ENCODE data around the gene CMTM8. TPM values are rescaled to one million over a fixed set of nuclear protein-coding genes. Genes with fewer than 3 reads are reported as not detected.

The CMTM8 gene
- total and polyA plus RNA-seq, 10 of the 15 experiments (the other 5 are each of a cell fraction or from before 2014, with no cell fraction given): 0.11 to 0.23 TPM; not detected in 8

DNA sequence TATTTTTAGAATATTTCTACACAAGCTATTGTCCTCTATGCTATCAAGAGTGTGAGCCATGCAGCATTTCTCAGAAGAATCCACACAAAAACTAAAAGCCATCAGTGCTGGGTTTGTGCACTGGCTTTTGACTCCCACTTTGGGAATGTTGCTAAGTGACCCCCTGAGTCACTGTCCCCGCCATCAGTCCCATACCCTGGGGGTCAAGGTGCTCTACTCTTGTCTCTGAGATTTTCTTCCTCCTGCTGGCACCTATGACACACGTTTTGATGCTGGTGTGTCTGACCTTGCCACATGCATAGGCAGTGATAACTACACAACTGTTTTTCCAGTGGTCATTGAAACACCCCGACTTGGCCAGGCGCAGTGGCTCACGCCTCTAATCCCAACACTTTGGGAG lies 173.0 kb downstream of the CMTM8 start:
- H3K27me3 ChIP-seq (replicated peaks in 1 of 2; ENCODE audit: control insufficient read depth in 2 of 2, insufficient read depth in 2 of 2, low read length in 1 of 2): no peaks in the 10 kb centered on the region
- no peaks in the 10 kb centered on the region; the same call in 2 of the 3 replicates for H3K9me3 ChIP-seq (replicated peaks; ENCODE audit: control insufficient read depth, insufficient read depth, low read length)
- FAIRE-seq (no peak), DNase-seq (ENCODE audit: low read depth, low spot score) (no peak), ATAC-seq (no peak)
- H3K4me2 ChIP-seq (ENCODE audit: control insufficient read depth, insufficient read depth): no peak overlapping the region
- no peaks in the 10 kb centered on the region for H3K79me2 ChIP-seq (ENCODE audit: control insufficient read depth, insufficient read depth, low read length)
- H3K4me3 ChIP-seq: no peak overlapping the region
- no peak overlapping the region for H3K27ac ChIP-seq (ENCODE audit: control insufficient read depth, insufficient read depth)
- POLR2A ChIA-PET: interaction anchor here (1.2 kb wide), 1 partner anchor 9 kb away, joined by 3 read pairs; no protein-coding TSS in a partner anchor
- no peak overlapping the region for H2AFZ ChIP-seq (ENCODE audit: control insufficient read depth, low read depth, low read length)
- SMC1A ChIA-PET (ENCODE audit: uncharacterized antibody, unreplicated experiment): interaction anchor here (1.6 to 3.3 kb wide), 3 partner anchors 8 to 45 kb away, joined by 8 to 16 read pairs (median 13); no protein-coding TSS in a partner anchor
- RAD21 ChIA-PET (ENCODE audit: unreplicated experiment): interaction anchor here (0.7 kb wide), 1 partner anchor 36 kb away, joined by 3 read pairs; no protein-coding TSS in a partner anchor
- CTCF ChIA-PET: interaction anchor here (1.4 to 3.8 kb wide), 2 partner anchors 14 to 57 kb away, joined by 5 to 22 read pairs; no protein-coding TSS in a partner anchor
- no peaks in the 10 kb centered on the region for H4K20me1 ChIP-seq (ENCODE audit: control insufficient read depth, insufficient read depth)
- H3K4me1 ChIP-seq (ENCODE audit: control insufficient read depth, insufficient read depth, low read length): no peaks in the 10 kb centered on the region; the same call in none of the 2 replicates
- H3K36me3 ChIP-seq (ENCODE audit: control insufficient read depth in 2 of 2, insufficient read depth in 2 of 2, low read length in 1 of 2): no peaks in the 10 kb centered on the region
- in situ Hi-C loops (cut with MboI): no loop called here
- intact Hi-C loops (cut with micrococcal nuclease; ENCODE audit: unreplicated experiment): no loop called here
- no TSS peak for BruUV-seq (replicated peaks)
- WGBS (ENCODE audit: insufficient coverage, insufficient replicate concordance, low lambda C conversion rate, missing lambda C conversion rate): 57% methylated on average over 5 of the region's 5 CpGs
- H3K9ac ChIP-seq (ENCODE audit: control insufficient read depth, insufficient read depth, low read length): no peak overlapping the region
- TF ChIP-seq ZNF217 (IDR thresholded peaks at IDR 0.05): no peak
- TF ChIP-seq JUND (IDR thresholded peaks at IDR 0.05; ENCODE audit: low read depth, low read length): no peak
- TF ChIP-seq BRCA1 (IDR thresholded peaks at IDR 0.05; ENCODE audit: low read depth, low read length): no peak
- TF ChIP-seq BACH1 (IDR thresholded peaks at IDR 0.05; ENCODE audit: borderline replicate concordance): no peak
- TF ChIP-seq, protein P1, sequence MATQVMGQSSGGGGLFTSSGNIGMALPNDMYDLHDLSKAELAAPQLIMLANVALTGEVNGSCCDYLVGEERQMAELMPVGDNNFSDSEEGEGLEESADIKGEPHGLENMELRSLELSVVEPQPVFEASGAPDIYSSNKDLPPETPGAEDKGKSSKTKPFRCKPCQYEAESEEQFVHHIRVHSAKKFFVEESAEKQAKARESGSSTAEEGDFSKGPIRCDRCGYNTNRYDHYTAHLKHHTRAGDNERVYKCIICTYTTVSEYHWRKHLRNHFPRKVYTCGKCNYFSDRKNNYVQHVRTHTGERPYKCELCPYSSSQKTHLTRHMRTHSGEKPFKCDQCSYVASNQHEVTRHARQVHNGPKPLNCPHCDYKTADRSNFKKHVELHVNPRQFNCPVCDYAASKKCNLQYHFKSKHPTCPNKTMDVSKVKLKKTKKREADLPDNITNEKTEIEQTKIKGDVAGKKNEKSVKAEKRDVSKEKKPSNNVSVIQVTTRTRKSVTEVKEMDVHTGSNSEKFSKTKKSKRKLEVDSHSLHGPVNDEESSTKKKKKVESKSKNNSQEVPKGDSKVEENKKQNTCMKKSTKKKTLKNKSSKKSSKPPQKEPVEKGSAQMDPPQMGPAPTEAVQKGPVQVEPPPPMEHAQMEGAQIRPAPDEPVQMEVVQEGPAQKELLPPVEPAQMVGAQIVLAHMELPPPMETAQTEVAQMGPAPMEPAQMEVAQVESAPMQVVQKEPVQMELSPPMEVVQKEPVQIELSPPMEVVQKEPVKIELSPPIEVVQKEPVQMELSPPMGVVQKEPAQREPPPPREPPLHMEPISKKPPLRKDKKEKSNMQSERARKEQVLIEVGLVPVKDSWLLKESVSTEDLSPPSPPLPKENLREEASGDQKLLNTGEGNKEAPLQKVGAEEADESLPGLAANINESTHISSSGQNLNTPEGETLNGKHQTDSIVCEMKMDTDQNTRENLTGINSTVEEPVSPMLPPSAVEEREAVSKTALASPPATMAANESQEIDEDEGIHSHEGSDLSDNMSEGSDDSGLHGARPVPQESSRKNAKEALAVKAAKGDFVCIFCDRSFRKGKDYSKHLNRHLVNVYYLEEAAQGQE (IDR thresholded peaks at IDR 0.05; ENCODE audit: low read depth, low read length): no peak
- TF ChIP-seq CREM (IDR thresholded peaks at IDR 0.05; ENCODE audit: low read depth): no peak
- no peak for TF ChIP-seq YY1 (IDR thresholded peaks at IDR 0.05; ENCODE audit: low read depth, low read length)
- no peak for TF ChIP-seq PML (IDR thresholded peaks at IDR 0.05; ENCODE audit: low read length)
- TF ChIP-seq ZZZ3 (IDR thresholded peaks at IDR 0.05; ENCODE audit: control insufficient read depth, insufficient read length, low read depth): no peak
- no peak for TF ChIP-seq SMC3 (IDR thresholded peaks at IDR 0.05; ENCODE audit: borderline replicate concordance, low read length)
- TF ChIP-seq RB1 (IDR thresholded peaks at IDR 0.05; ENCODE audit: borderline replicate concordance): no peak
- no peak for TF ChIP-seq FOXK2 (IDR thresholded peaks at IDR 0.05)
- TF ChIP-seq, protein P2, sequence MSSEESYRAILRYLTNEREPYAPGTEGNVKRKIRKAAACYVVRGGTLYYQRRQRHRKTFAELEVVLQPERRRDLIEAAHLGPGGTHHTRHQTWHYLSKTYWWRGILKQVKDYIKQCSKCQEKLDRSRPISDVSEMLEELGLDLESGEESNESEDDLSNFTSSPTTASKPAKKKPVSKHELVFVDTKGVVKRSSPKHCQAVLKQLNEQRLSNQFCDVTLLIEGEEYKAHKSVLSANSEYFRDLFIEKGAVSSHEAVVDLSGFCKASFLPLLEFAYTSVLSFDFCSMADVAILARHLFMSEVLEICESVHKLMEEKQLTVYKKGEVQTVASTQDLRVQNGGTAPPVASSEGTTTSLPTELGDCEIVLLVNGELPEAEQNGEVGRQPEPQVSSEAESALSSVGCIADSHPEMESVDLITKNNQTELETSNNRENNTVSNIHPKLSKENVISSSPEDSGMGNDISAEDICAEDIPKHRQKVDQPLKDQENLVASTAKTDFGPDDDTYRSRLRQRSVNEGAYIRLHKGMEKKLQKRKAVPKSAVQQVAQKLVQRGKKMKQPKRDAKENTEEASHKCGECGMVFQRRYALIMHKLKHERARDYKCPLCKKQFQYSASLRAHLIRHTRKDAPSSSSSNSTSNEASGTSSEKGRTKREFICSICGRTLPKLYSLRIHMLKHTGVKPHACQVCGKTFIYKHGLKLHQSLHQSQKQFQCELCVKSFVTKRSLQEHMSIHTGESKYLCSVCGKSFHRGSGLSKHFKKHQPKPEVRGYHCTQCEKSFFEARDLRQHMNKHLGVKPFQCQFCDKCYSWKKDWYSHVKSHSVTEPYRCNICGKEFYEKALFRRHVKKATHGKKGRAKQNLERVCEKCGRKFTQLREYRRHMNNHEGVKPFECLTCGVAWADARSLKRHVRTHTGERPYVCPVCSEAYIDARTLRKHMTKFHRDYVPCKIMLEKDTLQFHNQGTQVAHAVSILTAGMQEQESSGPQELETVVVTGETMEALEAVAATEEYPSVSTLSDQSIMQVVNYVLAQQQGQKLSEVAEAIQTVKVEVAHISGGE (CRISPR knock-in tag; IDR thresholded peaks at IDR 0.05): no peak
- TF ChIP-seq TCF7 (IDR thresholded peaks at IDR 0.05; ENCODE audit: borderline replicate concordance): no peak
- no peak for TF ChIP-seq CBX3 (IDR thresholded peaks at IDR 0.05; ENCODE audit: borderline replicate concordance, low read depth)
